COLO829 (cell line): ENCODE data around the gene GNG8.
"Not testable (repeated sequence)": the region's sequence is repeated elsewhere in the genome, so short reads cannot be mapped to it uniquely, and the experiment has no call there.

ENCODE experiments used
- DNase-seq: peaks from one replicate; pipeline ENCODE4 v3.0.0; 2012; ENCODE audit warnings: low spot score

GNG8 gene

GRCh38 chr19:46646402-46646801 lies 10.4 kb upstream of the GNG8 start:
- DNase-seq = no peak

DNA sequence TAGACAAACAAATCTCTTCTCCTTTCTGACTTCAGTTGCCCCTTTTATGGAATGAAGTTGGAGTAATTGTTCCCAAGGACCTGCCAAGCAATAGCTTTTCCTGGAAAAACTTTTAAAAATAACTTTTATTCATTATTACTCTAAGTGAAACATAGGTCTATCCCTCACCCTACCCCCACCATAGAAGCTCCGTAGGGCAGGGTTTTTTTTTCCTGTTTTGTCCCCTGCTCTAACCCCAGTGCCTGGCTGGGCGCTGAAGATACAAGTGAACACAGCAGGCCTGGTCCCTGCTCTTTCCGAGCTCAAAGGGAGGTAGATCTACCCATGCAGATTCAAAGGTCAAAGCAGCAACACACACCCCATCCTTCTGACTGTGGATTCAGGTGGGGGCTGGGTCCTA lies 8.7 kb upstream of the GNG8 start:
- DNase-seq = no peak

- no peak for DNase-seq
Observed at GRCh38 chr19:46640656-46641055, 4.7 kb upstream of the GNG8 start.

DNA sequence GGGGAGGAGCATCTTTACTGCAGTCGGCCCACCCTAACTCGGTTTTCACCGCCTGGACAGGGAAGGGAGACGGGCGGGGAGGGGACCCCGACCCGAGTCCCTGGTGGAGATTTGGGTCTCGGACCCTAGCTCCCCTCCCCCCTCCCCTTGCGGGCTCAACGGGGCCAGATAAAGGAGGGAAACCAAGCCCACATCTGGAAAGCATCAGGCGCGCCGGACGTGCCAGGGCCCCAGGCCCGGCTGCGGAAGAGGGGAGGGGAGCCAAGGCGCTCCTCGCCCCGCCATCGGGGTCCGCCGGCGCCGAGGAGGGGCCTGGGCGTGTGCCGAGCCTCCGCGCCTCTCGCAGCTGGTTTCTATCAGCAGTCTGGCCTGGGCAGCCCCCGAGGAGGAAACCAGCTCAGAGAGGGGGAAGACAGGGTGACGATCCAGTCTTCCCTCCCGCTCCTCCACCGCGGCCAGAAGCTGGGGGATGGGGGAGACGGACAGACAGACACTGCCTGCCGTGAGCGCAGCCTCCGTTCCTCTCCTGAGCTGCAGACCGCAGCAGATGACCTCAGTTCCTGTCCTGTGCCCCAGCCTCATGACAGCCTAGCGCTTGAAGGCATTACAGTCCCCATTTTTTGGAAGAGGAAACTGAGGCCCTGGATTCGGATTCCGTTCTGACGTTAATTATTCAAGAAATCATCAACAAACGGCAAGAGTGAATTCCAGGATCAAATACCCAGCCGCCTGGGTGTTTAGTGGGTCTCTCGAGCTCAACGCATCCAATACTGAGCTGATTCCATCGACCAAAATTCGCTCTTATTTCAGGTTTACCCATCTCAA lies 3.6 kb upstream of the GNG8 start:
- no peak for DNase-seq

GRCh38 chr19:46637224-46637623 lies 1.2 kb upstream of the GNG8 start:
- no peak for DNase-seq

GRCh38 chr19:46634656-46635218 lies 1.3 kb downstream of the GNG8 start:
- no peak for DNase-seq

GRCh38 chr19:46634045-46634655 lies 1.9 kb downstream of the GNG8 start:
- peak; percentile 92 for DNase-seq

DNA sequence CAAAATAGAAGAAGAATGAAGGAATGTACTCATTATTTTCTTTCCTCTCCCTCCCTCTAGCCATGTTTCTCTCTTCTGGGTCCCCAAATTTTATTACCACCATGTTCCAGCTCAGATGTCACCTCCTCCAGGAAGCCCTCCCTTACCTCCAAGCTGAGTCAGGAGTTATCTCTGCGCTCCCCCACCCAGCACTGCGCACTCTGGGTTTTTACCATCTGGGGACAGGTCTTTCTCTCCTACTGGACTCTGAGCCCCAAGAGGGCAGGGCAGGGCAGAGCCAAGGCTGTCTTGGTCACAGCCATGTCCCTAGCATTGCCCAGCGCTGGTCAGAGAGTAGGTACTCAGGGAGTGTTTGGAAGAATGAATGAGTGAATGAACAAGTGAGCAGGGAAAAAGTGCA lies 2.9 kb downstream of the GNG8 start:
- DNase-seq = no peak

- DNase-seq = no peak
Observed at GRCh38 chr19:46631481-46631880, 4.5 kb downstream of the GNG8 start.

GRCh38 chr19:46630586-46631205 lies 5.3 kb downstream of the GNG8 start:
- DNase-seq = no peak

- DNase-seq = no peak
Observed at GRCh38 chr19:46629546-46630025, 6.4 kb downstream of the GNG8 start.

- DNase-seq = not testable (repeated sequence)
Observed at GRCh38 chr19:46628970-46629369, 7.0 kb downstream of the GNG8 start.

- no peak for DNase-seq
Observed at GRCh38 chr19:46626446-46626845, 9.6 kb downstream of the GNG8 start.

DNA sequence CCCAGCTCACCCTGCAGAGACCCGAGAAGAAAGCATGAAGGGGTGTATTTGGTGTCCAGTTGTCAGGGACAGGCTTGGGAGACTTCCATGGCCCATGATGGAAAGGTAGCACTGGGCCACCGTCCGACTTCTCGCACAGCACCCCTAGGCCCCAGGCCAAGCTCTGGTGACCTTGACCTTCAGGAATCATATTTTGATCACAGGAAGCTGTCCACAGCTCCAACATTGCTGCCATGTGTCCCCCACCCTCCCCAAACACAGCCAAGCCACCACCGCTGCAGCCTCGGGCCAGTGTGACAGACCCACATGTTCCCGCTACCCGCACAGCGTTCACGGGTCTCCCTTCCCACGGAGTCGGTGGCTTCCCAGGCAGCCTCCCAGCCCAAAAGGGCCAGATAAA lies 10.3 kb downstream of the GNG8 start:
- no peak for DNase-seq

GRCh38 chr19:46624958-46625661 lies 10.9 kb downstream of the GNG8 start, which contains the start of gene PTGIR:
TSS of gene PTGIR (minus strand) at chr19:46625089. CDS start at chr19:46624225, 864 bp downstream.
- DNase-seq = no peak

- DNase-seq = no peak
Observed at GRCh38 chr19:46623915-46624502, 12.0 kb downstream of the GNG8 start.

DNA sequence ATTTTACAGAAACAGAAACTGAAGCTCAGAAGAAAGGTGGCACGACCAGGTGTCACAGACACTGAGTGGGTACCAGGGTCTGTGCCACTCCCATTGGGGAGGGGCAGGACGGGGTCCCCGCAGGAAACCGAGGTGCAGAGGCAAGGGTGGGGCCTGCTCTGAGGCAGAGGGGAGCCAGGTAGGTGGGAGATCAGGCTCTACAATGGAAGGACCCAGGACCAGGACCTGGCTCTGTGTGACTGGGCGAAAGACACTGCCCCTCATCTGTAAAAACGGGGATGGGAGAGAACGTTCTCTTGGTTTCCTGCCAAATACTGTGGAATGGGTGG lies 13.9 kb downstream of the GNG8 start:
- DNase-seq = no peak

- no peak for DNase-seq
Observed at GRCh38 chr19:46621191-46622117, 14.5 kb downstream of the GNG8 start.

DNA sequence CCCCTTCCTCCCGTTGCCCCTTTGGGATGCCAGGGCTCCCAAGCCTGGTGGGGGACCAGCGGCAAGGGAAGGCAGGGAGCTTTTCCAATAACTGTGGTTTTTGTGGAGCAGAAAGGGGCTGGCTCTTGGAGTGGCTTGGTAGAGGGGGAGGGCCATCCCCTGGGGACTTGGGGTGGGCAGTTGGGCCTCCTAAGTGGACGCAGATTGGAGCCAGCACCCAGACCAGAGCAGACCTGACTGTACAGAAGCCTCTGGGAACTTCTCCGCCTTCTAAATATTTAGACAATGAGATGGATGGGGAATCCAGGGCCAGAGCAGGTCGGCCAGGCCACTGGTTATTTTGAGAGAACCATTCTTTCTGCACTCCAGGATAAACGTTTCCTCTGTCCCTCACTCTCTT lies 15.3 kb downstream of the GNG8 start:
- DNase-seq = no peak

DNA sequence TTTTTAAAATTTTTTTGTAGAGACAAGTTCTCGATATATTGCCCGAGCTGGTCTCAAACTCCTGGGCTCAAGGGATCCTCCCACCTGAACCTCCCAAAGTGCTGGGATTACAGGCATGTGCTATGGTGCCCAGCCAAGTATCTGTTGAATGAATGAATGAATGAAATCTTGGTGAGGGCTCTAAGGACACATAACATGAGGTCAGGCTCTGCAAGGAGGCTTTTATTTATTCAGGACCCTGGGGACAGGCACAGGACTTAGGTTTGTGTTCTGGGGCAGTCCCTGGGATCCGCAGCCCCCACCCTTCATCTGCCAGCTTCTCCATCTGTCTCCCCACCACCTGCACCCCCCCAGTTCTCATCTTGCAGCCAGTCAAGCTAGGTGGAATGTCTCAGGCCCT lies 15.7 kb downstream of the GNG8 start:
- no peak for DNase-seq
